ENCODE measurements around the gene TIMP3.

DNA sequence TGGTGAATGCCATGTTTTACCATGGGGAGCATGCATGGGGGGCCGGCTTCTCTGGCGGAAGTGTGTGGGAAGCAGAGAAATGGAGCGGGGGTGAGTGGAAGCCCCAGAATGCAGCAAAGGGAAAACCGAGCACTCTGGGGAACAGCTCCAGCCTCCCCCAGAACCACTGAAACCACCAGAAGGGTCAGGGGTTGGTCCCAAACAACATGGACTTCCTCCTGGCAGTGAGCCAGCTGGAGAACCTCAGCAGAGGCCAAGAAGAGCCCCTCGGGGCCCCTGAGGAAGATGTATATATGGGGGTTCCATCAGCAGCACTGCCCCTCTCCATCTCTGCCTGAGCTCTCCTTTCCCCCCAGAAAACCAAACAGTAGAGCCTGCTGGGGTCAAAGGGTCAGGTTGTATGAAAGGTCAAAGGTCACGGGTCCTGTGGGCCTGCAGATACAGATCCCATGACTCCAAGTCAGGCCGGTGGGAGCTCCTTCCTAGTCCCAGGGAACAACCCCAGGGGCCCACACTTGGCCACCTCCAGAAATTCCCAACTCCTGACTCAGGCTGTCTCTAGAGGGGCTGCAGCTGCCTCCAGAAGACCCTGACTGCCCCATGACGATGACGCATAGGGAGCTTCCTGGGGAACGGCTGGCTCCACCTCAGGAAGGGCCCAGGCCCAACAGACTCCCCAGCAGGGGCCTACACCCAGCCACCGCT lies 48.5 kb upstream of the TIMP3 start:
- TF ChIP-seq, protein P1, sequence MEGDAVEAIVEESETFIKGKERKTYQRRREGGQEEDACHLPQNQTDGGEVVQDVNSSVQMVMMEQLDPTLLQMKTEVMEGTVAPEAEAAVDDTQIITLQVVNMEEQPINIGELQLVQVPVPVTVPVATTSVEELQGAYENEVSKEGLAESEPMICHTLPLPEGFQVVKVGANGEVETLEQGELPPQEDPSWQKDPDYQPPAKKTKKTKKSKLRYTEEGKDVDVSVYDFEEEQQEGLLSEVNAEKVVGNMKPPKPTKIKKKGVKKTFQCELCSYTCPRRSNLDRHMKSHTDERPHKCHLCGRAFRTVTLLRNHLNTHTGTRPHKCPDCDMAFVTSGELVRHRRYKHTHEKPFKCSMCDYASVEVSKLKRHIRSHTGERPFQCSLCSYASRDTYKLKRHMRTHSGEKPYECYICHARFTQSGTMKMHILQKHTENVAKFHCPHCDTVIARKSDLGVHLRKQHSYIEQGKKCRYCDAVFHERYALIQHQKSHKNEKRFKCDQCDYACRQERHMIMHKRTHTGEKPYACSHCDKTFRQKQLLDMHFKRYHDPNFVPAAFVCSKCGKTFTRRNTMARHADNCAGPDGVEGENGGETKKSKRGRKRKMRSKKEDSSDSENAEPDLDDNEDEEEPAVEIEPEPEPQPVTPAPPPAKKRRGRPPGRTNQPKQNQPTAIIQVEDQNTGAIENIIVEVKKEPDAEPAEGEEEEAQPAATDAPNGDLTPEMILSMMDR (IDR thresholded peaks at IDR 0.05; ENCODE audit: low read length), result no peak
- TF ChIP-seq EZH2phosphoT487 (IDR thresholded peaks at IDR 0.05; ENCODE audit: low read length) (no peak), EZH2 (optimal IDR thresholded peaks at IDR 0.05; ENCODE audit: low read depth, low read length) (no peak)

All from MM.1S (cell line).